ENCODE measurements around the gene SLC30A4.

Gene SLC30A4

DNA sequence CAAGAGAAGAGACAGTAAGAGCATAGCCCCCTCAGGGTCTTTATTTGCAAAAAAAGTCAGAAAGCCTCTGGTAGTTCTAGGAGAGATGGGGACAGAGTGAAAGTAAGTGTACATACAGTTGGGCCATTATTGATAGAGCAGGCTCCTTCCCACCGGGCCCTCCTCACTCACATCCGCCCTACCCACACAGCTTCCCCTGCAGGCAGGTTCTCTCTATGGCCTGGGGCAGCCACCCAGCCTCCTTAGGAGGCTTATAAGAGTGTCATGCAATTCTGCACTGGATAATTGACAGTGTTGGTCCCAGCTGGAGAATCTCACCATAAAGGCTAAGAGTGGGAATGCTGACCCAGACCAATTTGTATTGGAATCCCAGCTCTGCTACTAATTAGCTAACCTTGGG lies 49.5 kb downstream of the SLC30A4 start:
- TF ChIP-seq, protein P1, sequence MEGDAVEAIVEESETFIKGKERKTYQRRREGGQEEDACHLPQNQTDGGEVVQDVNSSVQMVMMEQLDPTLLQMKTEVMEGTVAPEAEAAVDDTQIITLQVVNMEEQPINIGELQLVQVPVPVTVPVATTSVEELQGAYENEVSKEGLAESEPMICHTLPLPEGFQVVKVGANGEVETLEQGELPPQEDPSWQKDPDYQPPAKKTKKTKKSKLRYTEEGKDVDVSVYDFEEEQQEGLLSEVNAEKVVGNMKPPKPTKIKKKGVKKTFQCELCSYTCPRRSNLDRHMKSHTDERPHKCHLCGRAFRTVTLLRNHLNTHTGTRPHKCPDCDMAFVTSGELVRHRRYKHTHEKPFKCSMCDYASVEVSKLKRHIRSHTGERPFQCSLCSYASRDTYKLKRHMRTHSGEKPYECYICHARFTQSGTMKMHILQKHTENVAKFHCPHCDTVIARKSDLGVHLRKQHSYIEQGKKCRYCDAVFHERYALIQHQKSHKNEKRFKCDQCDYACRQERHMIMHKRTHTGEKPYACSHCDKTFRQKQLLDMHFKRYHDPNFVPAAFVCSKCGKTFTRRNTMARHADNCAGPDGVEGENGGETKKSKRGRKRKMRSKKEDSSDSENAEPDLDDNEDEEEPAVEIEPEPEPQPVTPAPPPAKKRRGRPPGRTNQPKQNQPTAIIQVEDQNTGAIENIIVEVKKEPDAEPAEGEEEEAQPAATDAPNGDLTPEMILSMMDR (IDR thresholded peaks at IDR 0.05; ENCODE audit: low read depth, low read length, missing control alignments) = no peak
- H3K4me3 ChIP-seq (ENCODE audit: low read depth, low read length) = no peak overlapping the region
- DNase-seq (ENCODE audit: low read depth) = no peak
- in situ Hi-C loops (cut with HindIII; ENCODE audit: low sequenced_read_pairs) = no loop called here

DNA sequence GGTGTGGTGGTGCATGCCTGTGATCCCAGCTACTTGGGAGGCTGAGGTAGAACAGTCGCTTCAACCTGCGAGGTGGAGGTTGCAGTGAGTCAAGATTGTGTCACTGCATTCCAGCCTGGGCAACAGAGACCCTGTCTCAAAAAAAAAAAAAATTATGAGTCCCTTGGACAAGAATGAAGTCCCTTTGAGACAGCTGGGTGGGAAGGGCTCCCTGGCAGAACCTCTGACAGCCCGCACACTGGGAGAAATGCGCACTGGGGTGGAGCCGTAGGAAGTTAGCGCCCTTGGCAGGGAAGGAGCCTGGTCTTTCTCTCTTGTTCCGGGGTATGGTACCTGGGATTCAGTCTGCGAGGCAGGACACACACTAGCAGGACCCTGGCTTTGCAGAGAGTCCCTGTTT lies 51.4 kb downstream of the SLC30A4 start:
- TF ChIP-seq, protein P1 (IDR thresholded peaks at IDR 0.05; ENCODE audit: low read depth, low read length, missing control alignments) = no peak
- DNase-seq (ENCODE audit: low read depth) = no peak
- in situ Hi-C loops (cut with HindIII; ENCODE audit: low sequenced_read_pairs) = no loop called here
- H3K4me3 ChIP-seq (ENCODE audit: low read depth, low read length) = no peak overlapping the region

DNA sequence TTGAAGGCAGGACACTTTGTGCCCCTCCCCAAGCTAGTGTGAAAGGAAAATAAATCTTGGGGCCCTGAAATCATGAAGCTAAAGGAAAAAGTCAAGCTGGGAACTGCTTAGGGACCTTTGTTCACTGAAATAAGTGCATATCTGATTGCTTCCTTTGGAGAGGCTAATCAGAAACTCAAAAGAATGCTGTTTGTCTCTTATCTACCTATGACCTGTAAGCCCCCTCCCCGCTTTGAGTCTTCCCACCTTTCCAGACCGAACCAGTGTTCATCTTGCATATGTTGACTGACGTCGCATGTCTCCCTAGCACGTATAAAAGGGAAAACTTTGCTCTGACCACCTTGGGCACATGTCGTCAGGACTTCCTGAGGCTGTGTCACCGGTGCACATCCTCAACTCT lies 53.1 kb downstream of the SLC30A4 start:
- no peak for DNase-seq (ENCODE audit: low read depth)
- TF ChIP-seq, protein P1 (IDR thresholded peaks at IDR 0.05; ENCODE audit: low read depth, low read length, missing control alignments) = no peak

DNA sequence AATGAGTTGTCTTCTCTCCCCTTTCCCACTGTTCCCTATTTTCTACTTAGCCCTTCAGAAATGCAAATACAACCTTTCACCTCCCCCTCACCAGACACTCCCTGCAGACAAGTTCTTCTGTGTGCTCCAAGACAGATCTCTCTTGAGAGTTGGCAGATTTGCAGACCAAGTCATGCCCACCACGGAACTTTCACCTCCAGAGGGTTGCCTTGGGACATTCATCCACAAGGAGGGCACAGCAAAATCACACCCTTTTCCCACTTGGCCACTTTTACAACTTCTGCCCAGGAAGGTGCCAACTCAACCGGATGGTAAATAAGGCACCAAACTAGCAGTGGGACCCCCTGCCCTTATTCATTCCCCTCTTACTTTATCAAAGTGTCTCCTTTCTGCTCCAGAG lies 53.5 kb downstream of the SLC30A4 start:
- no peak overlapping the region for H3K4me3 ChIP-seq (ENCODE audit: low read depth, low read length)
- in situ Hi-C loops (cut with HindIII; ENCODE audit: low sequenced_read_pairs) = no loop called here
- TF ChIP-seq, protein P1 (IDR thresholded peaks at IDR 0.05; ENCODE audit: low read depth, low read length, missing control alignments) = no peak
- no peak for DNase-seq (ENCODE audit: low read depth)

More for the DNA sequence above, 53.1 kb downstream of the SLC30A4 start:
- no peak overlapping the region for H3K4me3 ChIP-seq (ENCODE audit: low read depth, low read length)
- in situ Hi-C loops (cut with HindIII; ENCODE audit: low sequenced_read_pairs) = no loop called here

DNA sequence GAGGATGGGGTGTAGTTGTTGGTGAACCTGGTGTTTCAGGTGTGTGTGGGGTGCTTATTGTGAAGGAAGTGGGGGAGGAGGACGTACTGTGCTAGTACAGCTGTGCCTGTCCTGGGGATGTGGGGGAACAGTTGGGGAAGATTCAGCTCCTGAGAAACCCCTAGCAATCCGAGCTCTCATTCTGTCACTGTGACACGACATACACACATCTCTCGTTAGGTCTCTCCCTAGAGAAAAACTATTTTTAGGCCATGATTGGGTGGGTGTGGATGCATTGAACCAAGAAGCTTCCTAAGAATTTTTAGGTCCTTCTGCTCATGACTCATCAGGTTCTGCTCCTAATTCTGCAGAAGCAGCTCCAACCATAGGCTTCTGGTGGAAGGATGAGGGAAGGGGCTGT lies 54.3 kb downstream of the SLC30A4 start:
- TF ChIP-seq, protein P1 (IDR thresholded peaks at IDR 0.05; ENCODE audit: low read depth, low read length, missing control alignments) = no peak
- in situ Hi-C loops (cut with HindIII; ENCODE audit: low sequenced_read_pairs) = no loop called here
- no peak for DNase-seq (ENCODE audit: low read depth)
- H3K4me3 ChIP-seq (ENCODE audit: low read depth, low read length) = no peak overlapping the region

DNA sequence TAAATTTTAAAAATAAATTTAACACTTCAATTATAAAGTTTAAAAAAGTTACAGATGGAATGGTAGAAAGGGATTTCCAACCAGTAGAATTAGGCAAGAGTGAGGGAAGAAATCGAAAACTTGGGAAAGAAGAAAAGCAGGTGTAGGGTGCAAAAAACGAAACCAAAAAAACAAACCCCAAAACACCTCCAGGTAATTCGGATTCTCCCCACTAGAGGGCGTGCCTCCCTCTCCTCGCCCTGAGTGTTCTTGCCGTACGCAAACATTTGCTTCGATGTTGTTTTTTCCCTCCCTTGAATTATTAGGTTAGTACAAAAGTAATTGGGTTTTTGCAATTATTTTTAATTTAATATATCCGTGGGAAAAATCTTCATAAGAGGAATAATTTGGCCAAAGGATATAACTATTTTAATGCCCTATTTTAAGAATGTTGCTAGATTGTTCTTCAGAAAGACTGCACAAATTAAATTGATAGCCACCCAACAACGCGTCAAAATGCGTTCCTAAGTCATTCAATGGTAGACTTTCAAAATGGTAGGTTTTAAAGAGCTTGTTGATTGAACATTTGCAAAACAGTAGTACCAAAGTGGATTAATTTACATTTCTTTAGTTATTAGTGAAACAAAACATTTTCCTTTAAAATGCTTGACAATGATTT lies 63.7 kb downstream of the SLC30A4 start:
- in situ Hi-C loops (cut with HindIII; ENCODE audit: low sequenced_read_pairs) = no loop called here
- DNase-seq (ENCODE audit: low read depth) = no peak
- TF ChIP-seq, protein P1 (IDR thresholded peaks at IDR 0.05; ENCODE audit: low read depth, low read length, missing control alignments) = peak; percentile 89
- H3K4me3 ChIP-seq (ENCODE audit: low read depth, low read length) = peak overlapping the region; percentile 32
